ENCODE data around the gene LRCH3. TPM values are rescaled to one million over a fixed set of nuclear protein-coding genes. Genes with fewer than 3 reads are reported as not detected.
A peak's percentile ranks its signal among the peaks of the same experiment; 100 is the strongest.

The LRCH3 gene
- total RNA-seq, 1 experiment from 2014 or later = 56.4 TPM

DNA sequence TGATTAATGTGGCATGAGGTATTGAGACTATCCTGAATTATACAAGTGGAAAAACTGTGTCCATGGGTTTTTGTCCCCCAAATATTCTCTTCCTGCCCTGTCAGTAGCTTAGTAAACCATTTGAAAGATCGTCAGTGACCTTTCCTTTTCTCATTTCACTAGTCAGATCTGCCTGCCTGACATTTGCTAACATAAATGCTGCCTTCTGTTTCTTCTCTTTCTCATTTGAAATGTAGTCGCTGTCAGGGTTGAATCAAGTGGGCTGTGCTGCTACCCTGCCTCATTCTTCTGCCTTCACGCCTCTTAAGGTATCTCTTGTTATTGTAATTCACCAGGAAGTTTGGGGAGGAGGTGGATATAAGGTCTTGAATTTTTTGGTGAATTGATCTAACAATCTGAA, 67.5 kb downstream of the LRCH3 start:
- TF ChIP-seq, protein P1, sequence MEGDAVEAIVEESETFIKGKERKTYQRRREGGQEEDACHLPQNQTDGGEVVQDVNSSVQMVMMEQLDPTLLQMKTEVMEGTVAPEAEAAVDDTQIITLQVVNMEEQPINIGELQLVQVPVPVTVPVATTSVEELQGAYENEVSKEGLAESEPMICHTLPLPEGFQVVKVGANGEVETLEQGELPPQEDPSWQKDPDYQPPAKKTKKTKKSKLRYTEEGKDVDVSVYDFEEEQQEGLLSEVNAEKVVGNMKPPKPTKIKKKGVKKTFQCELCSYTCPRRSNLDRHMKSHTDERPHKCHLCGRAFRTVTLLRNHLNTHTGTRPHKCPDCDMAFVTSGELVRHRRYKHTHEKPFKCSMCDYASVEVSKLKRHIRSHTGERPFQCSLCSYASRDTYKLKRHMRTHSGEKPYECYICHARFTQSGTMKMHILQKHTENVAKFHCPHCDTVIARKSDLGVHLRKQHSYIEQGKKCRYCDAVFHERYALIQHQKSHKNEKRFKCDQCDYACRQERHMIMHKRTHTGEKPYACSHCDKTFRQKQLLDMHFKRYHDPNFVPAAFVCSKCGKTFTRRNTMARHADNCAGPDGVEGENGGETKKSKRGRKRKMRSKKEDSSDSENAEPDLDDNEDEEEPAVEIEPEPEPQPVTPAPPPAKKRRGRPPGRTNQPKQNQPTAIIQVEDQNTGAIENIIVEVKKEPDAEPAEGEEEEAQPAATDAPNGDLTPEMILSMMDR (conservative IDR thresholded peaks at IDR 0.05) = no peak
- Mint-ChIP-seq H3K27me3 (ENCODE audit: low read depth) (no peaks in the 10 kb centered on the region; the same call in 1 of the 2 replicates), H3K27ac (peak overlapping the region; percentile 2 to 90 (median 4); a peak in 5 of 7 replicates), H3K4me3 (peak overlapping the region in 1 of 2 experiments; percentile 5; a peak in 1 of 5 replicates), H3K4me1 (peaks cover 38 to 52% of the 10 kb centered on the region in 2 experiments), H3K9me3 (peaks cover 0 to 8% of the 10 kb centered on the region in 2 experiments; a peak in 3 of 5 replicates), H3K36me3 (ENCODE audit: insufficient read depth in 1 of 3, low read depth in 3 of 3) (peaks cover 31 to 43% (median 40%) of the 10 kb centered on the region in 3 experiments)
- H2BK5ac ChIP-seq (ENCODE audit: insufficient read length, low read length) = no peak overlapping the region
- WGBS (ENCODE audit: extremely low coverage, insufficient read length, low lambda C conversion rate) = no CpG with 5 or more reads among the region's 3 CpGs
- H3K27me3 ChIP-seq (ENCODE audit: insufficient read depth, low read length) = no peaks in the 10 kb centered on the region
- H2BK20ac ChIP-seq (ENCODE audit: low read depth, low read length, poor library complexity, severe bottlenecking) = no peak overlapping the region
- H3K79me2 ChIP-seq (ENCODE audit: insufficient read depth, low read length) = no peaks in the 10 kb centered on the region
- H4K91ac ChIP-seq (ENCODE audit: insufficient read length, low read depth, low read length) = no peak overlapping the region
- H2AFZ ChIP-seq (ENCODE audit: low read length) = no peak overlapping the region
- peak overlapping the region; percentile 73 for H3K27ac ChIP-seq (ENCODE audit: insufficient read length, low read depth, low read length)
- no peak overlapping the region for H3K4me2 ChIP-seq (ENCODE audit: insufficient read depth, insufficient read length, low read length)
- no peak overlapping the region for H3T11ph ChIP-seq (ENCODE audit: low read length)
- H2AK5ac ChIP-seq (ENCODE audit: insufficient read length, low read length) = no peak overlapping the region
- no peak overlapping the region for H3K23ac ChIP-seq (ENCODE audit: insufficient read length, low read depth, low read length)
- peak; percentile 42 for DNase-seq
- H3K9ac ChIP-seq (ENCODE audit: extremely low read depth, insufficient read length, low read length) = no peak overlapping the region
- H3K56ac ChIP-seq (ENCODE audit: insufficient read length, low read depth, low read length) = no peak overlapping the region
- no peak overlapping the region for H4K8ac ChIP-seq (replicated peaks; ENCODE audit: insufficient read length, low read depth, low read length)
- H3K4me1 ChIP-seq (ENCODE audit: insufficient read depth, low read length) = peaks cover 7% of the 10 kb centered on the region
- no peak overlapping the region for H2BK120ac ChIP-seq (ENCODE audit: low read depth, low read length, poor library complexity, severe bottlenecking)
- H2BK12ac ChIP-seq (ENCODE audit: insufficient read length, low read depth, low read length) = no peak overlapping the region
- H3K14ac ChIP-seq (ENCODE audit: insufficient read depth, low read length) = no peak overlapping the region
- no peaks in the 10 kb centered on the region for H4K20me1 ChIP-seq (ENCODE audit: control insufficient read depth, insufficient read depth, insufficient read length)
- no peaks in the 10 kb centered on the region for H3K9me3 ChIP-seq (ENCODE audit: control insufficient read depth, low read depth, low read length)
- no peak overlapping the region for H3K18ac ChIP-seq (ENCODE audit: insufficient read length, low read depth, low read length)
- H3K79me1 ChIP-seq (ENCODE audit: insufficient read depth, low read depth, low read length, poor library complexity, severe bottlenecking) = no peaks in the 10 kb centered on the region
- H4K5ac ChIP-seq (ENCODE audit: insufficient read length, low read depth, low read length) = no peak overlapping the region
- H2BK15ac ChIP-seq (ENCODE audit: low read depth, low read length) = no peak overlapping the region
- H3K23me2 ChIP-seq (ENCODE audit: insufficient read length, low read depth, low read length, poor library complexity, severe bottlenecking) = no peaks in the 10 kb centered on the region
- no peak overlapping the region for H3K4ac ChIP-seq (ENCODE audit: low read depth, low read length)
